Right cardiac atrium (tissue), 5 donors: Measurements from ENCODE around the gene GMEB2. TPM values are rescaled to one million over a fixed set of nuclear protein-coding genes. Genes with fewer than 3 reads are reported as not detected.
"Not testable (repeated sequence)": the region's sequence is repeated elsewhere in the genome, so short reads cannot be mapped to it uniquely, and the experiment has no call there.

Experiments
- ATAC-seq, 2 donors: fragments of 200-7000 bp; cut with Tn5 transposase; one replicate each; pipeline versions ENCODE4 v1.8.0 to v1.9.1; 2020; ENCODE audit warnings: moderate library complexity in 2 of 2, mild to moderate bottlenecking in 1 of 2
- DNase-seq, 3 donors: peaks; one replicate each; pipeline ENCODE4 v3.0.0-alpha.2; 2020
- H3K27ac ChIP-seq: one replicate; pipeline ENCODE4 v1.5.1; 2013; ENCODE audit warnings: mild to moderate bottlenecking, low read length, control low read depth, moderate library complexity
- H3K27me3 ChIP-seq: one replicate; pipeline ENCODE4 v1.6.1; 2013; ENCODE audit not compliant: control insufficient read depth, insufficient read depth
- H3K4me1 ChIP-seq: one replicate; pipeline ENCODE4 v1.6.1; 2013; ENCODE audit warnings: low read length; ENCODE audit not compliant: control insufficient read depth, insufficient read depth
- H3K4me3 ChIP-seq: one replicate; pipeline ENCODE4 v1.5.1; 2013; ENCODE audit warnings: low read length, control low read depth
- H3K9me3 ChIP-seq: one replicate; pipeline ENCODE4 v1.6.1; 2013; ENCODE audit warnings: low read length; ENCODE audit not compliant: control insufficient read depth
- WGBS: extraction: QIAGEN DNeasy Blood & Tissue Kit; methylation state at CpG from one replicate; pipeline ENCODE4 v1.1.7; 2013; 5-methylcytosine and 5-hydroxymethylcytosine counted together
- intact Hi-C, 4 donors: fragments of 100-400 bp; cut with DNase I; formaldehyde crosslinking; loops; one replicate each; pipeline versions ENCODE4 v1.11.0 to v1.14.0; 2022 to 2023
- polyA plus RNA-seq: library from polyadenylated mRNA; stranded (reverse); fragments of 200-250 nt; gene quantifications from one replicate; pipeline ENCODE4 v1.2.3, GENCODE V29; 2013
- total RNA-seq, 4 donors: library from RNA; stranded (reverse); fragmentation: NEBNext Ultra II Directional; extraction: Animal tissue kit (Norgen Biotek cat#: 25700); gene quantifications; one replicate each; pipeline ENCODE4 v1.2.1, GENCODE V29; 2021
- donor health status: healthy with polysubstance abuse.
- donor health status: DM: no; HTN: yes; CAD: no.
- donor health status: DM: no; HTN: no; CAD: no.
- donor health status: DM: no; HTN: yes; CAD: no; lungs with severe emphysema.
- donor health status: DM: yes; HTN: yes; CAD: no.

GMEB2 gene
- total and polyA plus RNA-seq, 5 donors, result 6.5 to 7.7 (median 7.1) TPM

- peak in 1 of 3 donors; percentile 11 for DNase-seq
These were observed 4.8 kb downstream of the GMEB2 start for GRCh38 chr20:63622096-63622495.

GRCh38 chr20:63620991-63621390, 5.9 kb downstream of the GMEB2 start:
- Histone ChIP-seq H3K27ac (no peak overlapping the region), H3K4me3 (no peak overlapping the region), H3K4me1 (no peaks in the 10 kb centered on the region), H3K9me3 (no peaks in the 10 kb centered on the region), H3K27me3 (no peaks in the 10 kb centered on the region)
- intact Hi-C loops, result no loop called here
- DNase-seq (no peak), ATAC-seq (no peak)
- WGBS, result 87% methylated on average over 8 of the region's 8 CpGs

More at GRCh38 chr20:63622096-63622495, 4.8 kb downstream of the GMEB2 start:
- Histone ChIP-seq H3K9me3 (no peaks in the 10 kb centered on the region), H3K27me3 (no peaks in the 10 kb centered on the region), H3K27ac (no peak overlapping the region), H3K4me3 (no peak overlapping the region), H3K4me1 (no peaks in the 10 kb centered on the region)
- WGBS, result 93% methylated on average over 4 of the region's 4 CpGs
- no peak for ATAC-seq
- intact Hi-C loops, result no loop called here

GRCh38 chr20:63619505-63619904, 7.4 kb downstream of the GMEB2 start:
- Histone ChIP-seq H3K4me1 (no peaks in the 10 kb centered on the region), H3K4me3 (no peak overlapping the region), H3K27me3 (no peaks in the 10 kb centered on the region), H3K9me3 (no peaks in the 10 kb centered on the region), H3K27ac (no peak overlapping the region)
- peak in 1 of 3 donors; percentile 16 for DNase-seq
- intact Hi-C loops, result no loop called here
- no peak for ATAC-seq
- WGBS, result 84% methylated on average over 13 of the region's 13 CpGs

- ATAC-seq (no peak), DNase-seq (peak in 1 of 3 donors; percentile 12)
- intact Hi-C loops, result no loop called here
- Histone ChIP-seq H3K4me1 (no peaks in the 10 kb centered on the region), H3K27ac (no peak overlapping the region), H3K27me3 (no peaks in the 10 kb centered on the region), H3K9me3 (no peaks in the 10 kb centered on the region), H3K4me3 (no peak overlapping the region)
- WGBS, result 92% methylated on average over 16 of the region's 16 CpGs
These were observed 7.8 kb downstream of the GMEB2 start for GRCh38 chr20:63619086-63619485.

GRCh38 chr20:63618291-63618980, 8.5 kb downstream of the GMEB2 start:
- Histone ChIP-seq H3K27ac (no peak overlapping the region), H3K9me3 (no peaks in the 10 kb centered on the region), H3K4me1 (no peaks in the 10 kb centered on the region), H3K27me3 (no peaks in the 10 kb centered on the region), H3K4me3 (no peak overlapping the region)
- 86% methylated on average over 11 of the region's 11 CpGs for WGBS
- intact Hi-C loops, result no loop called here
- ATAC-seq (peak in 1 of 2 donors; percentile 5), DNase-seq (peak in 1 of 3 donors; percentile 17)

- intact Hi-C loops, result no loop called here
- no peaks in the 10 kb centered on the region for H3K9me3 ChIP-seq
- DNase-seq (peak in 1 of 3 donors; percentile 31), ATAC-seq (no peak)
- no peaks in the 10 kb centered on the region for H3K27me3 ChIP-seq
- no peaks in the 10 kb centered on the region for H3K4me1 ChIP-seq
- no peak overlapping the region for H3K27ac ChIP-seq
- 86% methylated on average over 8 of the region's 8 CpGs for WGBS
- H3K4me3 ChIP-seq, result no peak overlapping the region
These were observed 9.0 kb downstream of the GMEB2 start for GRCh38 chr20:63617876-63618265.

- 94% methylated on average over 41 of the region's 41 CpGs for whole genome bisulfite sequencing
- ATAC-seq (peak in 1 of 2 donors; percentile 22), DNase-seq (peak in 1 of 3 donors; percentile 64)
- intact Hi-C loops, result no loop called here
- Histone ChIP-seq H3K4me1 (no peaks in the 10 kb centered on the region), H3K4me3 (no peak overlapping the region), H3K27me3 (no peaks in the 10 kb centered on the region), H3K27ac (no peak overlapping the region), H3K9me3 (no peaks in the 10 kb centered on the region)
These were observed 9.6 kb downstream of the GMEB2 start for GRCh38 chr20:63617092-63617875.

- WGBS, result 83% methylated on average over 18 of the region's 18 CpGs
- ATAC-seq, H3K27ac ChIP-seq, H3K4me3 ChIP-seq, H3K9me3 ChIP-seq, H3K4me1 ChIP-seq, H3K27me3 ChIP-seq, DNase-seq: not testable (repeated sequence)
- intact Hi-C loops, result loop anchor here in 1 of 4 donors (2.0 kb wide), 1 partner anchor 77 kb away; the partner anchor contains the start of gene PTK6
These were observed 12.9 kb downstream of the GMEB2 start for GRCh38 chr20:63613863-63614594.

- intact Hi-C loops, result loop anchor here in 1 of 4 donors (2.0 kb wide), 1 partner anchor 76 kb away; the partner anchor contains the start of gene PTK6
- 77% methylated on average over 20 of the region's 20 CpGs for WGBS
- no peak for DNase-seq
These were observed 14.5 kb downstream of the GMEB2 start for GRCh38 chr20:63612276-63612931.

GRCh38 chr20:63611646-63612045, 15.3 kb downstream of the GMEB2 start:
- Histone ChIP-seq H3K27me3 (no peaks in the 10 kb centered on the region), H3K4me3 (no peak overlapping the region), H3K4me1 (no peaks in the 10 kb centered on the region), H3K9me3 (no peaks in the 10 kb centered on the region), H3K27ac (no peak overlapping the region)
- intact Hi-C loops, result loop anchor here in 1 of 4 donors (2.0 kb wide), 1 partner anchor 75 kb away; the partner anchor contains the start of gene PTK6
- DNase-seq (no peak), ATAC-seq (no peak)
- WGBS, result 87% methylated on average over 10 of the region's 10 CpGs

More at GRCh38 chr20:63612276-63612931, 14.5 kb downstream of the GMEB2 start:
- H3K4me3 ChIP-seq, result no peak overlapping the region
- no peaks in the 10 kb centered on the region for H3K4me1 ChIP-seq
- H3K9me3 ChIP-seq, result no peaks in the 10 kb centered on the region
- H3K27me3 ChIP-seq, result no peaks in the 10 kb centered on the region
- H3K27ac ChIP-seq, result no peak overlapping the region
- ATAC-seq, result peak; percentile 36 to 55
